Activated naive CD4-positive, alpha-beta T cell treated with anti-CD3 and anti-CD28 coated beads for 36 hours (primary cell): ENCODE measurements around the gene CST7. TPM values are rescaled to one million over a fixed set of nuclear protein-coding genes. Genes with fewer than 3 reads are reported as not detected.

Experiments
- CTCF ChIA-PET: fragments of 350-600 bp; sonication (Branson Sonifier 250); formaldehyde crosslinking; loops from one replicate; lab custom pipeline; 2021; ENCODE audit warnings: antibody characterized with exemption; lab: Charles Lee
- DNase-seq: peaks from one replicate; pipeline ENCODE4 v3.0.0-alpha.2; 2020
- H3K27ac Mint-ChIP-seq: one replicate; pipeline ENCODE4 v1.8.0; 2021; ENCODE audit warnings: mild to moderate bottlenecking, mixed read lengths
- H3K27me3 Mint-ChIP-seq: one replicate; pipeline ENCODE4 v1.8.0; 2021; ENCODE audit warnings: low read depth, mixed read lengths
- H3K36me3 Mint-ChIP-seq: one replicate; pipeline ENCODE4 v1.8.0; 2021; ENCODE audit warnings: low read depth, mixed read lengths
- H3K4me1 Mint-ChIP-seq: one replicate; pipeline ENCODE4 v1.8.0; 2021; ENCODE audit warnings: low read depth, mixed read lengths
- H3K4me3 Mint-ChIP-seq: one replicate; pipeline ENCODE4 v1.8.0; 2021; ENCODE audit warnings: mild to moderate bottlenecking, moderate library complexity, mixed read lengths
- H3K9me3 Mint-ChIP-seq: one replicate; pipeline ENCODE4 v1.8.0; 2021; ENCODE audit warnings: mixed read lengths
- intact Hi-C: fragments of 100-400 bp; cut with micrococcal nuclease; formaldehyde crosslinking; loops from one replicate; pipeline ENCODE4 v1.15.1; 2023
- total RNA-seq, 2 experiments: library from RNA; stranded (reverse); gene quantifications; one replicate each; pipeline ENCODE4 v1.2.3, GENCODE V29; 2021

CST7 gene
- total RNA-seq, 2 experiments from 2014 or later: 37.8 to 43.1 TPM

DNA sequence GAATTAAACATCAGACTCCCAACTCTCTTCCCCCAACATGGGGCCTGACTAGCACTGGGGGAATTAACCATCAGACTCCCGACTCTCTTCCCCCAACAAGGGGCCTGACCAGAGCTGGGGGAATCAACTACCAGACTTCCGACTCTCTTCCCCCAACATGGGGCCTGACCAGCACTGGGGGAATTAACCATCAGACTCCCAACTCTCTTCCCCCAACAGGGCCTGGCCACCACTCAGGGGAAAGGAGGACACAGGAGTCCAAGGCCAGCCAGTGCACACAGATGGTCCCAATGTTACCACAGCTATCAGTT is 13.1 kb downstream of the CST7 start:
- H3K36me3 Mint-ChIP-seq: peaks cover 30% of the 10 kb centered on the region
- CTCF ChIA-PET: no interaction called here

GRCh38 chr20:24962510-24962909 is 13.4 kb downstream of the CST7 start:
- Mint-ChIP-seq H3K4me1 (peaks cover 20% of the 10 kb centered on the region), H3K36me3 (peaks cover 34% of the 10 kb centered on the region), H3K27me3 (no peaks in the 10 kb centered on the region), H3K27ac (no peak overlapping the region), H3K4me3 (no peak overlapping the region), H3K9me3 (no peaks in the 10 kb centered on the region)
- no peak for DNase-seq
- intact Hi-C loops: no loop called here
- CTCF ChIA-PET: no interaction called here

More for the DNA sequence above, 13.1 kb downstream of the CST7 start:
- H3K4me1 Mint-ChIP-seq: peaks cover 20% of the 10 kb centered on the region
- H3K4me3 Mint-ChIP-seq: no peak overlapping the region
- H3K27ac Mint-ChIP-seq: no peak overlapping the region
- no peaks in the 10 kb centered on the region for H3K27me3 Mint-ChIP-seq
- no peak for DNase-seq
- no peaks in the 10 kb centered on the region for H3K9me3 Mint-ChIP-seq
- intact Hi-C loops: no loop called here

- CTCF ChIA-PET: interaction anchor here (0.7 to 1.0 kb wide), 2 partner anchors 9 kb away, joined by 3 read pairs; no protein-coding TSS in a partner anchor
- H3K27ac Mint-ChIP-seq: no peak overlapping the region
- no peaks in the 10 kb centered on the region for H3K27me3 Mint-ChIP-seq
- peaks cover 20% of the 10 kb centered on the region for H3K4me1 Mint-ChIP-seq
- no peaks in the 10 kb centered on the region for H3K9me3 Mint-ChIP-seq
- H3K36me3 Mint-ChIP-seq: peaks cover 38% of the 10 kb centered on the region
- H3K4me3 Mint-ChIP-seq: no peak overlapping the region
- no peak for DNase-seq
- intact Hi-C loops: no loop called here
Measured at GRCh38 chr20:24963672-24964505, 14.8 kb downstream of the CST7 start.

- Mint-ChIP-seq H3K4me3 (no peak overlapping the region), H3K27me3 (no peaks in the 10 kb centered on the region), H3K4me1 (peaks cover 20% of the 10 kb centered on the region), H3K27ac (no peak overlapping the region), H3K9me3 (no peaks in the 10 kb centered on the region), H3K36me3 (peaks cover 37% of the 10 kb centered on the region)
- intact Hi-C loops: no loop called here
- DNase-seq: no peak
- CTCF ChIA-PET: interaction anchor here (0.8 to 1.0 kb wide), 2 partner anchors 10 to 34 kb away, joined by 3 read pairs; no protein-coding TSS in a partner anchor
Measured at GRCh38 chr20:24964506-24964840, 15.4 kb downstream of the CST7 start.

DNA sequence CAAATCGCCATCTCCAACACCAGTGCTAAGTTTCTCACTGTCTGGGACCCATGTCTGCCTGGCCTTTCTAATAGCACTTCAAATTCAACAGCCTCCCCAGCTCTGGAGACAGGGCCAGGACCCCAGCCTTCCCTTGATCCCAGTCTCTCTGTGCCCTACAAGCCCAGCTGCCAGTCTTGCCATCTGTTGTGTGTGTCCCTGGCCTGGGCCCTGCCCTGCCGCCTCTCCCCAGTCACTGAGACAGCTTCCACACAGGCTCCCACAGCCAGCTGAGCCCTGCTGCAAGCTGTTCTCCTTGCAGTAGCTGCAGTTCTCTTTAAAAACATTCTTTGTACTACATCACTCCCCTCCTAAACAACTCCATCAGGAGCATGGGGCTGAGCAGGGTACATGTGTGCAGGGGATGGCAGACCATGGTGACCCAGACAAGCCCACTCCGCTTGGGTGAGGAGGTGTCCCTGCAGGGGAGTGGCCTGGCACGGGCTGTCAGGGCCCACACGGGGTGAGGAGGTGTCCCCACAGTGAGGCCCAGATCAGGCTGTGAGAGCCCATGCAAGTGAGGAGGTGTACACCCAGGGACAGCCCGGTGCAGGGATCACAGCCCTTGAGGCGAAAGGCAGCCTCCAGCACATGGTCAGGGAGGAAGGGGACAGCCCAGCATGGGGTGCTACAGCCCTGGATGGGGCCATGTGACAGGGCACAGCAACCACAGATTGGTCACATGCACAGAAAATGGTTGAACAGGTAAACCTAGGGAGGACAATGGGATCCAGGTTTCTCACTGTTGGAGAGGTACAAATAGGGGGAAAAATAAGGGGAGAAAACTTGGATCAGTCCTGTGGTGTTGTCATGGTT is 16.2 kb downstream of the CST7 start:
- no peaks in the 10 kb centered on the region for H3K27me3 Mint-ChIP-seq
- peaks cover 42% of the 10 kb centered on the region for H3K36me3 Mint-ChIP-seq
- CTCF ChIA-PET: interaction anchor here (0.8 to 1.0 kb wide), 2 partner anchors 10 to 35 kb away, joined by 3 read pairs; no protein-coding TSS in a partner anchor
- H3K27ac Mint-ChIP-seq: peak overlapping the region; percentile 25
- no peak overlapping the region for H3K4me3 Mint-ChIP-seq
- DNase-seq: no peak
- peaks cover 20% of the 10 kb centered on the region for H3K4me1 Mint-ChIP-seq
- intact Hi-C loops: no loop called here
- H3K9me3 Mint-ChIP-seq: no peaks in the 10 kb centered on the region

DNA sequence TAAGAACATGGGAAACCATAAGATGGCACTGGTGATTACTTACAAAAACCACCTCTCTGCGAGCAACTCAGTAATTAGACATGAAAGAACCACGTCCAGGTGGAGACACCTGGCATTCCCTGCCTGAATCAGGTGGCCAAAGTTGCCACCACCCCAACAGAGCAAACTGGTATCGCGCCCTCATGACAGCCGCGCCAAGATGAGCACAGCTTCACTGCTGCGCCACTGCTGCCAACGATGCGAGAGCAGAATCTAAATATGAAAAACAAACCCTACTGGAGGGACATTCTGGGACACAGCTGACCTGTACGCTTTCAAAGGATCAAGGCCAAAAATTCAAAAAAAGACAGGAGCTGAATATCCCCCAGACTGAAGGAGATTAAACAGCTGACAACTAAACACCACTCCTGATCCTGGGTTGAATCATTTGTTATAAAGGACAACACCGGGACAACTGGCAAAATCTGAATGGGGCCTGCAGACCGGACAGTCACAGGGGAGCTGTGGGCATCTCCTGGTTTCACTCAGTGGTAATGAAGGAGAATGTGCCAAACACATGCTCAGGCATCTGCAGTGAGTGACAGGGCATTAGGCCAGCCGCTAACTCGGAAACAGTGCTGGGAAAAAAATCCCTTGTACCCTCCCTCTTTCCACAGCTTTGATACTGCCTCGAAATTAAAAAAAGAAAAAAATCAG is 17.4 kb downstream of the CST7 start:
- Mint-ChIP-seq H3K27ac (no peak overlapping the region), H3K4me1 (peaks cover 14% of the 10 kb centered on the region)
- CTCF ChIA-PET: interaction anchor here (0.7 kb wide), 1 partner anchor 16 kb away, joined by 4 read pairs; no protein-coding TSS in a partner anchor

DNA sequence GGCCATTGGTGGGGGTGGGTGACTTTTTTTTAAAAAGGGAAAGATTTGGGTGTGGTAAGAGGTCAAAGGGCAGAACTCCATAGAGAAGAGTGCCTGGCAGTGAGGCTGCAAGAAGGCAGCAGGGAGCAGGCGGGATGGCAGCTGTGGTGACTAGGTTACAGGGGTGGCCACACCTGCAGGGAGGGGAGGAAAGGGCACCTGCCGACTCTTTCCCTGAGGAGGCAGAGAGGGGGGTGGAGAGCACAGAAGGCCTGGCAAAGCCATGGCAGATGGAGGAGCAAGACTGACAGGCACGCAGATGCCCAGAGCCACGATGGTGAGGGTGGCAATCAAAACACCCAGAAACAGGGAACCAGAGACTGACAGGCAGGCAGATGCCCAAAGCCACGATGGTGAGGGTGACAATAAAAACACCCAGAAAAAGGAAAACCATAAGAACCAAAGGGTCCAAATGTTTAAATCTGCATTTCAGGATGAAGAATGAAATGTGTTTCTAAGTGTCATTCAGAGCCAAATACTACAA is 19.3 kb downstream of the CST7 start:
- H3K27me3 Mint-ChIP-seq: no peaks in the 10 kb centered on the region
- peaks cover 37% of the 10 kb centered on the region for H3K36me3 Mint-ChIP-seq
- intact Hi-C loops: no loop called here
- no peak overlapping the region for H3K27ac Mint-ChIP-seq
- no peaks in the 10 kb centered on the region for H3K9me3 Mint-ChIP-seq
- CTCF ChIA-PET: no interaction called here
- H3K4me1 Mint-ChIP-seq: peaks cover 14% of the 10 kb centered on the region
- no peak for DNase-seq
- H3K4me3 Mint-ChIP-seq: no peak overlapping the region

More for the DNA sequence above, 17.4 kb downstream of the CST7 start:
- intact Hi-C loops: no loop called here
- no peak overlapping the region for H3K4me3 Mint-ChIP-seq
- H3K36me3 Mint-ChIP-seq: peaks cover 41% of the 10 kb centered on the region
- H3K27me3 Mint-ChIP-seq: no peaks in the 10 kb centered on the region
- H3K9me3 Mint-ChIP-seq: no peaks in the 10 kb centered on the region
- no peak for DNase-seq

GRCh38 chr20:24969186-24970029 is 20.3 kb downstream of the CST7 start:
- Mint-ChIP-seq H3K9me3 (no peaks in the 10 kb centered on the region), H3K27ac (no peak overlapping the region), H3K27me3 (no peaks in the 10 kb centered on the region), H3K36me3 (peaks cover 37% of the 10 kb centered on the region), H3K4me1 (peaks cover 10% of the 10 kb centered on the region), H3K4me3 (no peak overlapping the region)
- intact Hi-C loops: no loop called here
- DNase-seq: no peak
- CTCF ChIA-PET: no interaction called here

GRCh38 chr20:24970030-24970553 is 21.0 kb downstream of the CST7 start:
- Mint-ChIP-seq H3K36me3 (peaks cover 33% of the 10 kb centered on the region), H3K27me3 (no peaks in the 10 kb centered on the region), H3K4me1 (peaks cover 3% of the 10 kb centered on the region), H3K9me3 (no peaks in the 10 kb centered on the region), H3K4me3 (no peak overlapping the region), H3K27ac (no peak overlapping the region)
- intact Hi-C loops: no loop called here
- CTCF ChIA-PET: no interaction called here
- DNase-seq: no peak

GRCh38 chr20:24970754-24971153 is 21.7 kb downstream of the CST7 start:
- Mint-ChIP-seq H3K4me3 (no peak overlapping the region), H3K9me3 (peaks cover 4% of the 10 kb centered on the region), H3K36me3 (peaks cover 33% of the 10 kb centered on the region), H3K27me3 (no peaks in the 10 kb centered on the region), H3K27ac (no peak overlapping the region), H3K4me1 (peaks cover 4% of the 10 kb centered on the region)
- intact Hi-C loops: no loop called here
- CTCF ChIA-PET: no interaction called here
- DNase-seq: no peak

DNA sequence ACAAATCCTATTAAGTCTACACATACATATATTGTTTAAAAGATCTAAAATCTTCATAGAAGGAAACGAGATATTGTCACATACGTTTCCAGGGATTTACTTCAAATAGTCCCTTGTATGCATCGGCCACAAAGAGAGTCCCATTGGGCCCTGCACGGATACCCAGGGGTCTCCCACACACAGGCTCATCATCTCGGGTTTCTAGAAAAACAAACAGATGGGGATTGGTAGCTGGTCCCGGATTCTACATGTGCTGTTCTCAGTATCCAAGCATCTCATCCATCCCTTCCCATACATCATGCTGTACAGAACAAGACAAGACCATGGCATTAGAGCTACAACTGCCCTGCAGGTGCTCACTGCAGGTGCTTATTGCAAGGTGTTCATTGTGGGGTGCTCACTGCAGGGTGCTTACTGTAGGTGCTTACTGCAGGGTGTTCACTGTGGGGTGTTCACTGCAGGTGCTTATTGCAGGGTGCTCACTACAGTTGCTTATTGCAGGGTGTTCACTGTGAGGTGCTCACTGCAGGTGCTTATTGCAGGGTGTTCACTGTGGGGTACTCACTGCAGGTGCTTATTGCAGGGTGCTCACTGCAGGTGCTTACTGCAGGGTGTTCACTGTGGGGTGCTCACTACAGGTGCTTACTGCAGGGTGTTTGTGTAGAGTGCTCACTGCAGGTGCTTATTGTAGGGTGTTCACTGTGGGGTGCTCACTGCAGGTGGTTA is 22.5 kb downstream of the CST7 start:
- DNase-seq: no peak
- H3K27ac Mint-ChIP-seq: no peak overlapping the region
- intact Hi-C loops: no loop called here
- CTCF ChIA-PET: no interaction called here
- H3K4me3 Mint-ChIP-seq: no peak overlapping the region
- peaks cover 10% of the 10 kb centered on the region for H3K9me3 Mint-ChIP-seq
- H3K4me1 Mint-ChIP-seq: peaks cover 3% of the 10 kb centered on the region
- no peaks in the 10 kb centered on the region for H3K27me3 Mint-ChIP-seq
- H3K36me3 Mint-ChIP-seq: peaks cover 38% of the 10 kb centered on the region
